GM23338 (cell line): Measurements from ENCODE around the gene COL8A1.

Experiments
- CREB1 ChIP-seq: fragments of 250-450 bp; sonication (Bioruptor Pico); IDR thresholded peaks from 2 replicates; pipeline ENCODE4 v1.5.0; 2020; ENCODE audit warnings: low read depth, mild to moderate bottlenecking, moderate library complexity
- CTCF ChIP-seq, 2 experiments: fragments of 200-600 bp in 1 of 2; sonication (generic) in 1 of 2; conservative IDR thresholded peaks; 2 replicates each; pipeline versions ENCODE4 v1.5.1 to v1.6.1; 2016 to 2017; ENCODE audit warnings: antibody characterized with exemption in 2 of 2, low read depth in 2 of 2, mild to moderate bottlenecking in 2 of 2, moderate library complexity in 1 of 2
- ETS1 ChIP-seq: IDR thresholded peaks from 2 replicates; pipeline ENCODE4 v1.6.1; 2016; ENCODE audit warnings: antibody characterized with exemption
- EZH2 ChIP-seq: fragments of 200-600 bp; sonication (generic); IDR thresholded peaks from one replicate; pipeline ENCODE4 v1.8.0; 2017; ENCODE audit warnings: antibody characterized with exemption, mild to moderate bottlenecking, low read depth; ENCODE audit not compliant: unreplicated experiment
- EZH2phosphoT487 ChIP-seq: fragments of 200-600 bp; sonication (generic); IDR thresholded peaks from one replicate; pipeline ENCODE4 v1.8.1; 2018; ENCODE audit warnings: antibody characterized with exemption; ENCODE audit not compliant: unreplicated experiment
- NANOG ChIP-seq: IDR thresholded peaks from 2 replicates; pipeline ENCODE4 v1.6.1; 2016; ENCODE audit warnings: antibody characterized with exemption, borderline replicate concordance
- POLR2AphosphoS5 ChIP-seq: IDR thresholded peaks from 2 replicates; pipeline ENCODE4 v1.6.1; 2016; ENCODE audit warnings: antibody characterized with exemption, low read depth
- STAT1 ChIP-seq: IDR thresholded peaks from one replicate; pipeline ENCODE4 v1.6.1; 2016; ENCODE audit warnings: antibody characterized with exemption; ENCODE audit not compliant: unreplicated experiment
- ZNF114 ChIP-seq: fragments of 250-450 bp; sonication (Bioruptor Pico); IDR thresholded peaks from 2 replicates; pipeline ENCODE4 v1.5.0; 2020; ENCODE audit warnings: mild to moderate bottlenecking, moderate library complexity
- TF ChIP-seq, protein P1 (sequence below): IDR thresholded peaks from one replicate; pipeline ENCODE4 v1.6.1; 2018; ENCODE audit warnings: antibody characterized with exemption; ENCODE audit not compliant: unreplicated experiment

- TF ChIP-seq CTCF (conservative IDR thresholded peaks at IDR 0.05; ENCODE audit: low read depth in 2 of 2) (no peak), EZH2 (no peak), POLR2AphosphoS5 (no peak), EZH2phosphoT487 (no peak), CREB1 (CRISPR knock-in tag) (no peak), ETS1 (no peak), NANOG (no peak), STAT1 (no peak), ZNF114 (CRISPR knock-in tag) (no peak)
- TF ChIP-seq, protein P1, sequence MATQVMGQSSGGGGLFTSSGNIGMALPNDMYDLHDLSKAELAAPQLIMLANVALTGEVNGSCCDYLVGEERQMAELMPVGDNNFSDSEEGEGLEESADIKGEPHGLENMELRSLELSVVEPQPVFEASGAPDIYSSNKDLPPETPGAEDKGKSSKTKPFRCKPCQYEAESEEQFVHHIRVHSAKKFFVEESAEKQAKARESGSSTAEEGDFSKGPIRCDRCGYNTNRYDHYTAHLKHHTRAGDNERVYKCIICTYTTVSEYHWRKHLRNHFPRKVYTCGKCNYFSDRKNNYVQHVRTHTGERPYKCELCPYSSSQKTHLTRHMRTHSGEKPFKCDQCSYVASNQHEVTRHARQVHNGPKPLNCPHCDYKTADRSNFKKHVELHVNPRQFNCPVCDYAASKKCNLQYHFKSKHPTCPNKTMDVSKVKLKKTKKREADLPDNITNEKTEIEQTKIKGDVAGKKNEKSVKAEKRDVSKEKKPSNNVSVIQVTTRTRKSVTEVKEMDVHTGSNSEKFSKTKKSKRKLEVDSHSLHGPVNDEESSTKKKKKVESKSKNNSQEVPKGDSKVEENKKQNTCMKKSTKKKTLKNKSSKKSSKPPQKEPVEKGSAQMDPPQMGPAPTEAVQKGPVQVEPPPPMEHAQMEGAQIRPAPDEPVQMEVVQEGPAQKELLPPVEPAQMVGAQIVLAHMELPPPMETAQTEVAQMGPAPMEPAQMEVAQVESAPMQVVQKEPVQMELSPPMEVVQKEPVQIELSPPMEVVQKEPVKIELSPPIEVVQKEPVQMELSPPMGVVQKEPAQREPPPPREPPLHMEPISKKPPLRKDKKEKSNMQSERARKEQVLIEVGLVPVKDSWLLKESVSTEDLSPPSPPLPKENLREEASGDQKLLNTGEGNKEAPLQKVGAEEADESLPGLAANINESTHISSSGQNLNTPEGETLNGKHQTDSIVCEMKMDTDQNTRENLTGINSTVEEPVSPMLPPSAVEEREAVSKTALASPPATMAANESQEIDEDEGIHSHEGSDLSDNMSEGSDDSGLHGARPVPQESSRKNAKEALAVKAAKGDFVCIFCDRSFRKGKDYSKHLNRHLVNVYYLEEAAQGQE, result no peak
Observed at GRCh38 chr3:99704417-99704816, 66.0 kb downstream of the COL8A1 start.
